Brain pericyte (primary cell): ENCODE results near the gene DEFB119.
"Not testable (repeated sequence)": the region's sequence is repeated elsewhere in the genome, so short reads cannot be mapped to it uniquely, and the experiment has no call there.

ENCODE experiments used
- DNase-seq: peaks from one replicate; pipeline ENCODE4 v3.0.0-alpha.2; 2012; ENCODE audit warnings: low read depth, low spot score

The DEFB119 gene

GRCh38 chr20:31390490-31390889 lies at the start of gene DEFB119:
Gene DEFB119 (minus strand): TSS chr20:31390590. CDS start chr20:31390483, 107 bp downstream.
- DNase-seq, result no peak

- no peak for DNase-seq
Observed at GRCh38 chr20:31430568-31431115, 40.3 kb upstream of the DEFB119 start.

- not testable (repeated sequence) for DNase-seq
Observed at GRCh38 chr20:31427576-31427975, 37.2 kb upstream of the DEFB119 start.

GRCh38 chr20:31426891-31427551 lies 36.6 kb upstream of the DEFB119 start:
- DNase-seq, result not testable (repeated sequence)

- no peak for DNase-seq
Observed at GRCh38 chr20:31425797-31426196, 35.4 kb upstream of the DEFB119 start.

- no peak for DNase-seq
Observed at GRCh38 chr20:31418307-31418706, 27.9 kb upstream of the DEFB119 start.

GRCh38 chr20:31415653-31416052 lies 25.3 kb upstream of the DEFB119 start:
- no peak for DNase-seq

- no peak for DNase-seq
Observed at GRCh38 chr20:31414381-31414780, 24.0 kb upstream of the DEFB119 start.

GRCh38 chr20:31410011-31410410 lies 19.6 kb upstream of the DEFB119 start:
- DNase-seq, result no peak

GRCh38 chr20:31406115-31406514 lies 15.7 kb upstream of the DEFB119 start, which contains the start of gene DEFB121:
Gene DEFB121 (minus strand): TSS chr20:31406215. CDS start chr20:31406152, 63 bp downstream.
- no peak for DNase-seq

- DNase-seq, result no peak
Observed at GRCh38 chr20:31403886-31404285, 13.5 kb upstream of the DEFB119 start.

GRCh38 chr20:31394900-31395299 lies 4.5 kb upstream of the DEFB119 start:
- no peak for DNase-seq

- no peak for DNase-seq
Observed at GRCh38 chr20:31392836-31393235, 2.4 kb upstream of the DEFB119 start.

- no peak for DNase-seq
Observed at GRCh38 chr20:31374346-31374745, 16.0 kb downstream of the DEFB119 start.

GRCh38 chr20:31368301-31368700 lies 22.1 kb downstream of the DEFB119 start, which contains the start of gene DEFB118:
Gene DEFB118 (plus strand): TSS chr20:31368601. CDS start chr20:31368651, 50 bp downstream.
- DNase-seq, result no peak

GRCh38 chr20:31364272-31364671 lies 26.1 kb downstream of the DEFB119 start:
- not testable (repeated sequence) for DNase-seq

GRCh38 chr20:31363295-31363694 lies 27.1 kb downstream of the DEFB119 start:
- DNase-seq, result no peak

GRCh38 chr20:31355981-31356380 lies 34.4 kb downstream of the DEFB119 start:
- DNase-seq, result no peak

GRCh38 chr20:31341470-31341869 lies 48.9 kb downstream of the DEFB119 start:
- no peak for DNase-seq

- DNase-seq, result no peak
Observed at GRCh38 chr20:31330893-31331292, 59.5 kb downstream of the DEFB119 start.
